ENCODE data around the gene GAS7.

The GAS7 gene

DNA sequence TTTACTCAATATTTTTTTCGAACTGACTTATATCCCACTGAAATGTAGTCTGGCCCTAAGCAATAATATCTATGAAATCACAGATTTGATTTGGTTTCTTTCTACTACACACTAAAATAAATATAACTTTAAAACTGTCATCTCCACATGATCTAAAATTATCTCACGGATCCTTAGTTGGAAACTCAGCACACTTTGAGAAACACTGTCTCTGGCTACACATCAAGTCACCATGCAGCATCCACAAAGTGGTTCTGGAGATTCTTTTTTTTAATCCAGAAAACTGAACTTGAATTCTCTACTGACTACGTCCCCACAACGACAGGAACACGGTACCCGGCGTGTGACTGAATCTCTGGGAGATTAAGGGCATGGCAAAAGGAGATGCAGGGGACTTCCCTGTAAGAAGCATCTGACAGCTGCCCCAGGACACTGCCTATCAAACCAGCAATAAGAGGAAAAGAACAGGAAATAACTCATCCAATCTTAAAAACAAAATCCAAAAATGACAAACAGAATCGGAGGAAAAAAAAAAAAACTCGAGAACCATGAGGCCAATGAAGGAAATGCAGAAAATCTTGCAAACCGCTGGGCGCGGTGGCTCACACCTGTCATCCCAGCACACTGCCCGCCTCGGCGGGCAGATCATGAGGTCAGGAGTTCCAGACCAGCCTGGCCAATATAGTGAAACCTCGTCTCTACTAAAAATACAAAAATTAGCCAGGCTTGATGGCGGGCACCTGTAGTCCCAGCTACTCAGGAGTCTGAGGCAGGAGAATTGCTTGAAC lies 152.3 kb downstream of the GAS7 start:
- DNase-seq = peak in 2 of 3 donors; percentile 49 to 52

DNA sequence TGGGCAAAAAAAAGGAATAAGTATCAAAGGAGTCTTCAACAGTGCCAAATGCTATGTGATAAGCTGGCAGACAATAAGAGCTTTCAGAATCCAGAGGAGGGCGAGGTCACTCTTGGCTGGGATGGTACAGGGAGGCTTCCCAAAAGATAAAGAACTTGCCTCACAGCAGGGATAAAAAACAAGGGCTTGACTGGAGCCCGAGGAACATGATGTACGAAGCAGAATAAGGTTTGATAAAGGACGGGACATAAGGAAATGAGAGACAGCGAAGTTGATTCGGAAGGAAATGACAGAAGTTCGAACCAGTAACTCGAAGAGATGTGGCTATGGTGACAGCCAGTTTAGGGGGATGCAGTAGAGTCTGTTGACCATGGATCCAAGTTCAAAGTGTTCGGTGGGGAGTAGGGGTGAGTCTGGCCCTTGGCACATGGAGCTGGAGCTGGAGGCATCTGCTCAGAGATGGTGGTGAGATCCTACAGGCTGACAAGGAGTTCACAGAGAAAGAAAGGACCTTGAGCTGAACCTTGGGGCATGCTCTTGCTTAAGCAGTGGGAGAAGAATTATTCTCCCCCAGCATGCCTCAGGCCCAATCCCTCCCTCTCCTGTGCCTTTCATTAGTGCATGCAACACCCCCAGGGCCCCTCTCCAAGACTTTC lies 155.7 kb downstream of the GAS7 start:
- no peak for DNase-seq

DNA sequence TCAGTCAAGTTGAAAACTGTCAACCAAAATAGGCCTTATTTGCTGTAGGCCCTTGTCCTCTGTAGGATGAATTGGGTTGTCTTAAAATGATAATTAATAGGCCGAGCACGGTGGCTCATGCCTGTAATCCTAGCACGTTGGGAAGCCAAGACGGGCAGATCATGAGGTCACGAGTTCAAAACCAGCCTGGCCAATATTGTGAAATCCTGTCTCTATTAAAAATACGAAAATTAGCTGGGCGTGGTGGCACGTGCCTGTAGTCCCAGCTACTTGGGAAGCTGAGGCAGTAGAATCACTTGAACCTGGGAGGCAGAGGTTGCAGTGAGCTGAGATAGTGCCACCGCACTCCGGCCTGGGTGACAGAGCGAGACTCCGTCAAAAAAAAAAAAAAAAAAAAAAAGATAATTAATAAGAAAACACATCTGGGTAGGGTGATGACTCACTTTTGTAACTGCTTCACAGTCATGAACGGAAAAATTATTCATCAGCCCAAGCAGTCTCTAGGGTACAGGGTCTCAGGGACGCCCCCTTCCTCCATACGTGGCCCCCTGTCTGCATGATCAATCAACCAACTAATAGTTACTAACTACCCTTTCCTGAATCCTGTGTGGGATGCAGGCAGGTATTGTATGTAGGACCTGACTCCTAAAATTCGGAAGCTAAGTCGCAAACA lies 156.4 kb downstream of the GAS7 start:
- DNase-seq = no peak

DNA sequence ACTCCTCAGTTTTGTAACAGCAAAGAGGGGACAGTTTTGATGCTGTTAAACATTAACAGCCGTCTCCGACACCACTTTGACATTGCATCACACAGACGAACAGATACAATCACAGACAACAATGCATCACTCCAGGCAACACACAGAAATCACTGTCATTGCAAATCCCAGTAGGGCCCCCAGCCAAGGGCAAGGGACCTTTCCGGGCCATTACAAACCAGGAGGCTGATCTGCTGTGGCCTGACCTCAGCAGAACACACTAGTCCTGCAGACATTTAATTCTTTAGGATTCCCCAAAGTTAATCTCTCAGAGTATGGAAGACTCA lies 157.2 kb downstream of the GAS7 start:
- no peak for DNase-seq

DNA sequence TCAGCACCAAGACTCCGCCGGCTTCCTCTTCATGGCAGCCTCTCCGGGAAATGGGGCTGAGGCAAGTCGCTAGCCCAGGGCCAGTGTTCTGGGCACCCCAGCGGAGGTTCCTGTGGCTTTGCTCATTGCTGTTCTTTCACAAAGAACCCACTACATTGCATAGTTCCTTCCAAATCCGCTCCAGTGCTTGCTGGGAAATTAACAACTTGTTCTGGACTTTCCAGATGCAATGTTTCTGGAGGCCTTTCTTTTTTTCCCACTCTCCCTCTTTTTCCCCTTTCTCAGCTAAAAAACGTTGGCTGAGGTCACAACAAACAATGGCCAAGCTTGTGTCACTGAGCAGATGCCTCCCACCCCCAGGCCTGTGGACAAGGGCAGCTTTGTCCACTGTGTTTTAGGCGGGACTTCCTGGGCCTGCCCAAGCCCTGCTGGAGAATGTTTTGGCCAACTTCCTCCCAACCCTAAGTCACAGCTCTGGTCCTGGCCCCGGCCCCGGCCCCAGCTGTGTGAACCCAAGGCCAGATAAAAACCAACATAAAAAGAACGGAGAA lies 161.8 kb downstream of the GAS7 start:
- peak; percentile 93 to 98 (median 95) for DNase-seq

DNA sequence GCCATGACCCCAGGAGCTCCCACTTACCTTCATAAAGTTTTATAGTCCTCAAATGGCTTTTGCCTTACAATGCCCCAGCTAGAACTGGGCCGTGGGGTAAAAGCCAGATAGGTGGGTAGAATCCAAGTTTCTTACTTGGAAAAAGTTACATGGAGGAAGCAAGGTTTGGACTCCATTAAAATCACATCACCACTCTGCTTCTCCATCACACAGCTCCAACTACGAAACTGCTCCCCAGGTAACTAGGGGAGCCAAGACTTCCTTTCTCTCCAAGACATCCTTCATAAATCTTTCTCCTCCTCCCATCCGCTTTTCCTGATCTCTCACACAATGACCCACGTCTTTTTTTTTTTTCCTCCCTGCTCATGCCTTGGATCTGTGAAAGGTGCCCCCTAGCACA lies 162.5 kb downstream of the GAS7 start:
- DNase-seq = no peak

DNA sequence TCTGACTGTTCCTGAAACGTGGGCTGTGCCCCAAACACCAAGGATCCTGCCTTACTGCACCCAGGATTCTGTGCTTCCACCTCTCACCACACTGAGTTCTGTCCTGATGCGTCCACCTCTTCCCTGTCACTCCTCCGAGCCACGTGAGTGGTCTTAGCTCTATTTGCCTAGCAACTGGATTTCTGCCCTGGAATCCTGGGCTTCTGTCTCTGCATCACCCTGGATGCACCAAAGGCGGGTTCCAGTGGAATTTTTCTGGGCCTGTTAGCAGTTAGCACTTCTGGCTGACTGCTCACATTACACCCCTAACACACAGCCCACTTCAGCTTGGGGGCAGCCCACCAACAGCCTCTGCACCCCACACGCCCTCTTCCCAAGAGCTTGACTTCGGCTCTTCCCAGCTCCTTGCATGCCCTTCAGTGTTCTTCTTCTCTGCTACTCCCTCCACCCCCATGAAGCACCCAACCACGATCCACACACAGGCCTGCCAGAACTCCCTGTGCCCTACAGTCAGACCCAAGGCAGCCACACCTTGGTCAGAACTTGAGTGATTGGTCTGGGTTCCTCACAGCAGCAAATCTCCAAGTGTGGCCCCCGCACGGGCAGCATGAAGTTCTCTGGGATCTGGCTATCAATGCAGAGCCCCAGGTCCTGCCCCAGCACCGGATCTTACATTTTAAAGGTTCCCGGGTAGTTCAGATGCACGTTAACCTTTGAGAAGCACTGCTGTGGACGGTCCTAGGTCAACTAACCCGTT lies 163.5 kb downstream of the GAS7 start:
- no peak for DNase-seq

DNA sequence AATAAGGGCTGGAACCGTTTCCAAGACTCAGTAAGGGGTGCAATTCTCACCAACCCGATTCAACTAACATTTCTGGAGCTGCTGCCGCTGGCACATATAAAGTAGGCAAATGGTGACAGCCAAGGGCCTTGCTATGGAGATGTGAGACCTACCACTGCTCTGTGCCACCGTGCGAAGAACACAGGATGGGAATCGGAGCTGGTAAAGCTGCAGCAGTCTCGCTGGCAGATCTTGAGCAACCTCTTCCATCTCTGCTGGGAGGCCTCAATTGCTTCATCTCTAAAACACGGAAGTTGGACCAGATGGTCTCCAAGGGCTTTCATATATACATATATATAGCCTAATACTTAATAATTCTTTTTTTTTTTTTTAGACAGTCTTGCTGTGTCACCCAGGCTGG lies 164.4 kb downstream of the GAS7 start:
- DNase-seq = peak; percentile 83 to 94 (median 89)

DNA sequence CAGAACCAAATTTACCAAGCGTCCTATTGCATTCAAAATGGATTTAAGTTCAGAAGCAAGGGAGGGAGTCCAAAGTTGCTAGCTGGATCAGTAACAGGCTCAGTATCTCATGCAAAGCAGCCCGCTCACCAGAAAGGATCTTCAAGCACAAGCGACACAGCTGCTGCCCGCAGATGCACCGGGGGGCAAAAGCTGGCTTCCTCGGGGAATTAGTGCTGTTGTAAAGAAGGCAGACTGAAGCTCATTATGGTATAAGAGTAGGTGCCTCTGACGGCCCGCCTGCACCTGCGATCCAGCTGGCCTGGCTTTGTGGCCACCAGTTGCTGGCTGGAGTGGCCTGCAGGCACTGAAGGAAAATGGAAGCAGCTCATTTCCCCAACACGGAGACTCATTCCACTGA lies 165.0 kb downstream of the GAS7 start:
- DNase-seq = no peak

DNA sequence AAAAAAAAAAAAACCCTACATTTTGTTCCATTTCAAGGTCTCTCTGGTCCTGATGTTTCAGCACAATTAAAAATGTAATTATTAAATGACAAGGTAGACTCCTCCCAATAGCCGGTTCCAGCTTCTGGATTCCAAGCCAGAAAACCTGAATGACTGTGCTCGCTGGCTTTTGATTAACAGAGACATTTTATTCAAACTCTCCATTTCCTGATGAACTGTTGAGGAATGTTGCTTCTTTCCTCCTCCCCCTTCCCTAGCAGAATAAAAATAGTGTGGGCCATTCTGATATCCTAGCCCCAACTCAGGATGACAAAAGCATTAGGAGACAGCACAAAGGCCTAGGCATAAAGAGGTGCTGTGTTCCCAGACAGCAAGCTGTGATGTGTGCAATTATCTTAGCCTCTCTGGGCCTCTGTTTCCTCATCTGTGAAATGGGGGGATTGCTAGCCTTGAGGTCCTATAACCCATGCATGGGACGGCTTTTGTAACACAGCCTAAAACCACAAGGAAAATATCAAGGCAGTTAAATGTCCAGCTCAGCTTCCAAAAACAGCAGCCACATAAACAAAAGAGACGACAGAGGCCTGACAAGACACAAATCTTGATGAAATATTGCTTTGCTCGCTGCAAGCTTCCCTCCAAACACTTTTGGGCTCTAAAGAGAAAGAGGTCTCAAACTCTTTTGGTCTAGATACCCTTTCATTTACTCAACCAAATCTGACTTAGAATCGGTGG lies 166.1 kb downstream of the GAS7 start:
- DNase-seq = no peak

DNA sequence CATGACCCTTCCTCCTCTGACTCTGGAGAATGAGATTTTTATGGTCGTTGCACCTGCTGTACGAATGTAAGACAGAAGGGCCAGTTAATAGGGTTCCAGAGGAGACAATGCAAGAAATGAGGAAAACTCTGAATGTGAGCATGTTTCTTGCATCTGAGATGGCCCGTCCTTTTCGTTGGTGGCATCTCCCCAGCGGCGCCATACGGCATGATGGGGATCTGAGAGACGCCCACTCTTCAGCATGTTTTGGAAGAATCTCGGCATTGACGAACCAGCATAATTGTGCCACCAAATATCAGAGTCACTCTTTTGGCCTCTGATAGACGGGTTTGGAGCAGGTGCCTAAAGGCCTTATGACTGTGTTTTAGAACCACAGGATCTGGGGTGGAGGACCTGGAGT lies 166.8 kb downstream of the GAS7 start:
- DNase-seq = no peak

DNA sequence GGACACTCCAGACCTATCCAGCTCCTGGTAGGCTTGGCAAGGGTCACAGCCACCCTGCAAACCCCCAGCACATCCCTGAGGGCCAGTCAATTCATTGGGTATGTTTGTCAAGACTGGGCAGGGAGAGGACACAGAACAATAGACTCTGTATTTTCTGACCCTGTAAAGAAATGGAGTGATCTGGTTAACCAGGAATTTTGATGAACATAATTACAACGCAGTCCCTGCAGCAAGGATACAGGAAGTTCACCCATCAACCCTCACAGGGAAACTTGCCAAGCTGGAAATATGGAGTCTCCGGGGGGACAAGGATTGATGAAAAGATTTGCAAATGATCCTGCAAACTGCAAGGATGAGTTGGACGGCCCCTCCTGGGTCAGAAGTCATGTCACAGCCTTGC lies 167.3 kb downstream of the GAS7 start:
- no peak for DNase-seq

DNA sequence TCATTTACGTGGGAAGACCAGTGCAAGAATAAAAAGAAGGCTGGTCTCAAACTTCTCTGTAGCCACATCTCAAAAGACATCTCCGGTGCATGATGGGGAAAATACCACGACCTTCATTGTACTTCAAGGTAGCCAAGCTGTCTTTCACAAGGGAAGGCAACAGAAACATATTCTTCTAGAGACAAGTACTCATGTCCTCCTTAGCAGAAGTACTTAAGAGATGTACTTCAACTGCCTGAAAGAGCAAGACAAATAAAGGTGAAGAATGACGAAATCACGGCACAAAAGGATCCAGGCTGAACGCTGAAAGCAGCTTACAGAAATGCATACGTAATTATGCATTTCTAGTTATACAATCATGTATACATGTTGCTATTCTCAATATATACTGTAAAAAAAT lies 169.3 kb downstream of the GAS7 start:
- DNase-seq = no peak

DNA sequence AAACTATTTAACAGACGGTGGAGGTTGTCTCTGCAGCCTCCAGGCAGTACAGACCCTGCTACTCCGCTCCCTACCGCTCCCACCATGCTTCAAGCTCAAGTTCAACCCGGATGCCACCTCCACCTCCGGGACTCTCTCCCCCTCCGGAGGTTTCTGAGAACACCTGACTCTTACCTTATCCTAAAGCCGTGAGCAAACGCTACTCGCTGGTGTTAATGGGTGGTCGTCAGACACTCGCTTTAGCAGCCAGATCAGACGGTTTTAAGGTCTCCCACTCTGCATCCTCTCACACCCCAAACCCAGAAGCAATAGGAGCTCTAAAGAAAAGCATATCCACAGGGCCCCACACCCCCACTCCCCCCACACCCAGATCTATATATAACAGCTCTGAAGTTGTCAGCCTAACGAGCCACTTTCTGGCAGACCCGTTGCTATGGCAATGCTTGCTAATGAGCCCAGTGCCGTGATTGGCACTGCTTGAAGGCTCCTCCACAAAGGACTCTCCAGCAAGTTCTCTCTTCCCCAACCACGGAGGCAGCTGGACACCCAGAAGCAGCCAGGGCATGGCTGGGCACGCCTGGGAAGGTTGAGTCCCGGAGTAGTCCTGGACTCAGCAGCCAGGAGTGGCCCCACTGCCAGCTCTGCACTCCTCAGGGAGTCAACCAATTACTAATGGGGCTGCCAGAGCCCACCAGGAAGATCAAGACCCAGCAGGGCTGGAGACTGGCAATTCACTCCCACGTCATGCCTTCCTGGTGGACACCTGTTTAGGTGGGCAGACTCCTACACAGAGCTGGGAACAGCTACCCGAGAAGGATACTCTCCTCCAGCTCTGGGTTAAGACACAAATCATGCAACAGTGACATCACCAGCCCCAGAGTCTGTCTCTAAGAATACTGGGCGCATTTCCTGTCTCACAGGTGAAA lies 172.2 kb downstream of the GAS7 start:
- DNase-seq = no peak

DNA sequence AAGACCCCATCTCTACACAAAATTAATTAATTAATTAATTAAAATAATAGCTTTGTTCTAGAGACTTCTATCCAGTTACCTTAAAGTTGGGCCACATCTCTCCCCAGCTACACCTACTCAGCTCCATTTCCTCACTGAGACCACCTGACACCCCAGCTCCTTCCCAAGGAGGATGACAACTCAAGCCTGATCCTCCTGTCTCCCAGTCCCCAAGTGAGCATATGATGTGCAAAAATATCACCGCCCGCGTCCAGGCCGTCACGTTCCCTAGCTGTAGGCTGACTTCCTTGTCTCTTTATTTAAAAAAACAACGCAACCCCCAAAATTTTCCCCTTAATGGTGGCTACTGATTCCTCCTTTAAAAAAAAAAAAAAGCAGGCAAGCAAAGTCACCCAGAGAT lies 173.2 kb downstream of the GAS7 start:
- DNase-seq = peak in 1 of 3 donors; percentile 56

DNA sequence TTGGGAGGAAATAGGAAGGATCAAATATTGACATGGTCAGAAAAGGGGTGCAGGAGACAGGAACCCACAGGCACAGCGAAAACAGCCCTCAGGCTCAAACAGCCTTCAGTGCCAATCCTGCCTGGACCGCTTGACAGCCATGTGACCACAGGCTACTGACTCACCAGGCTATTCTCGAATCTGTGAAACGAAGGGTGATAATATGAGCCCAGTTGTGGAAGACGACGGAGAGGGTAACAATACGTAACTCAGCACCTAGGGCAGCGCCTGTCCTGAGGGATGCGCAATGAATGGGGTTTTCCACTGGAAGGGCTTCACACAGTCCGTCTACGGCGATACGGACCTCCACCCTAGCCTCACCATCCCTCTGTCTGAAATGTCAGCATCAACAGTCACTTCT lies 176.0 kb downstream of the GAS7 start:
- DNase-seq = peak; percentile 67 to 79 (median 71)

DNA sequence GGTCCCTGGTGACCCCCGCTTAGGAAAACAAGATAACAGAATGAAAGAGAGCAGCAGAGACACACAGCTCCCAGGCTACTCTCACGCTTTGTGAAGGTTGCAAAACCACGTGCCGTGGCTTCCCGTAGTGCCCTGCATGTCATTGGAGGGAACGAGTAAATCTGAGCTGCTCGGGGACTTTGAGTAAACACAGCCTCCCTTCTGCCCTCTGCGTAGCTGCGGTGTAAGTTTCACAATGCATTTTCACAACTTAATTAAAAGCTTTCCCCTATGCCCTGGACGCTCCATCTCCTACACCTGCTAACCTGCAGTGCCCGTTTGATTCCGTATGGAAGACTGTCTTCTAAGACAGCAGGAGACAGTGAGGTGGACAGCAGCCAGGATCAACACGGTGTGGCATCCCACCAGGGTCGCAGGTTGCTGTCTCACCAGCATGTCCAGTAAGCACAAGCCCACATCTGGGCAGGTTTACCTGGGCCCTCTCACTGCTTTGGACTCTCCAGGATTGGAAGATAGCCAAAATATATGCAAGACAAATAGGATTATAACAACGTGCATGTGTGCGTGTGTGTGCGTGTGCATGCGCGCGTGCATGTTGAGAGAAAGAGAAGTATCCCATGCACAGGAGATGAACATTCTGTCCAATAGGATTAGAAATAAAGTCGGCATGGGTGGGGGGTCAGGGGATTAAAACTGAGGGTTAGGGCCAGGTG lies 177.0 kb downstream of the GAS7 start:
- DNase-seq = peak; percentile 66 to 79 (median 68)

DNA sequence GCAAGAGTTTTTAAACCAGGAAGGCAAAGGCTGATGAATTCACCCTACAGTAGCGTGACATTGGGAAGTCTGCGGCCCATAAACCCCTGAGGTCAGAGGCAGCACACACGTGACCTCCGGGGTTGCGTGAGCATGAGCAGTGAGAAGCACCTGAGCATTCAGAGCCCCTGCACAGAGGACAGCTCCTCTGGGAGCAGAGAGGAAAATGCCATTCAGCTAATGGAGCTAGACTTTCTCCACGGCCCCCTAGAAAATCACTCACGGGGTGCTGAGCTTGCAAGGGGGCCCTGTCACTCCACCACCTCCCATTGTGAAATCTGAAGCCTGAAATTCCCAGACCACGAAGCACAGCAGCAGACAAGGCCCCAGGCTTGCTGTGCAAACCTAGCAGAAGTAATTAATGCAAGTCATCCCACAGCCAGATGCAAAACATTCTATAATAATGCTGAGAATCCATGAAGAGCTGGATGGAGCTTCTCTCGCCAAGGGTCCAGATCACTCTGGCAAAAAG lies 178.4 kb downstream of the GAS7 start:
- DNase-seq = peak; percentile 66 to 71 (median 69)

DNA sequence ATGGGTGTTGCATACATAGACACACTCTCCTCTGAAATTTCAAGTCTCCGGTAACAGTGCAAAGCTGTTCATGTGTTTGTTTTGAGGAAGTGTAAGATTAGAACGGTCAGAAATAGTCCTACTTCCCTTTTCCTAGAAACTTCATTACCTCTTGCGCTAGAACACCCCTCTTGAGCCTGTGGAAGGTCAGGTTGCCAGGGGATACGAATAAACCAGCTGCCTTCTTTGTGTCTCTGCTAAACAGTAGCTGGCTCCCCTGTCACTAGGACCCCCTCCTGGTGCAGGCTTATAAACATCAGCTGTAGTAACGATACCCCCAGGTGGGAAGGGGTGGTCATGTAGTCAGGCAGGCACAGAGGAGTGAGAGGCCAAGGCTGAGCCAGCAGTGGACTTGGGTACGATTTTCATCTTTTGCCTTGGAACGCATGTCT lies 179.9 kb downstream of the GAS7 start:
- peak; percentile 64 to 88 (median 78) for DNase-seq

DNA sequence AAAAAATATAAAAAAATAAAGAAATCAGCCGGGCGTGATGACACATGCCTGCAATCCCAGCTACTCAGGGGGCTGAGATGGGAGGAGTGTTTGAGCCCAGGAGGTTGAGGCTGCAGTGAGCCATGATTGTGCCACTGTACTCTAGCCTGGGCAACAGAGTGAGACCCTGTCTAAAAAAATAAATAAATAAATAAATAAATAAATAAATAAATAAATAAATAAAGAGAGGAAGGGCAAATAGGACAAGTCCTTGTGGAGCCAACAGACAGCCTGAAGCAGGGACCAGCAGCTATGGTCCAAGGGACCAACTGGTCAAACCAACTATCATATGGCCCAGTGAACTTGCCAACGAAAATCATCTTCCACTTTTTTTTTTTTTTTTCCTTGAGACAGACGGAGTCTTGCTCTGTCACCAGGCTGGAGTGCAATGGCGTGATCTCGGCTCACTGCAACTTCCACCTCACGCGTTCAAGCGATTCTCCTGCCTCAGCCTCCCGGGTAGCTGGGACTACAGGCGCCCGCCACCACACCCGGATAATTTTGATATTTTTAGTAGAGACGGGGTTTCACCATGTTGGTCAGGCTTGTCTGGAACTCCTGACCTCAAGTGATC lies 181.3 kb downstream of the GAS7 start:
- peak in 1 of 3 donors; percentile 30 for DNase-seq

Measured in suppressor macrophage treated with lipopolysaccharide for 1 hour (primary cell).